Natural killer cell treated with Interleukin-12 subunit alpha and Interleukin-12 subunit beta and Interleukin-15 and Interleukin-18, amount 100 ng/mL, for 72 hours (primary cell): ENCODE measurements around the gene DDX43. TPM values are rescaled to one million over a fixed set of nuclear protein-coding genes. Genes with fewer than 3 reads are reported as not detected.
"Not testable (repeated sequence)": the region's sequence is repeated elsewhere in the genome, so short reads cannot be mapped to it uniquely, and the experiment has no call there.

Experiments used
- ATAC-seq, 2 donors: fragments of 150-1000 bp; cut with Tn5 transposase in 1 of 2; sonication (Bioruptor Pico), chemical (Tn5 transposase) in 1 of 2; 2 replicates each; pipeline ENCODE4 v1.10.0; 2021
- DNase-seq: peaks from one replicate; pipeline ENCODE4 v3.0.0; 2022; ENCODE audit warnings: low spot score
- H3K27ac Mint-ChIP-seq, 2 donors: 1 replicate in 1 of 2; 2 replicates in 1 of 2; pipeline ENCODE4 v1.8.0; 2022; ENCODE audit warnings: mixed read lengths in 2 of 2, mild to moderate bottlenecking in 1 of 2, moderate library complexity in 1 of 2
- H3K27me3 Mint-ChIP-seq, 2 donors: 1 replicate in 1 of 2; 2 replicates in 1 of 2; pipeline ENCODE4 v1.8.0; 2022; ENCODE audit warnings: mixed read lengths in 2 of 2
- H3K36me3 Mint-ChIP-seq: one replicate; pipeline ENCODE4 v1.8.0; 2022; ENCODE audit warnings: mixed read lengths
- H3K4me1 Mint-ChIP-seq, 2 donors: 1 replicate in 1 of 2; 2 replicates in 1 of 2; pipeline ENCODE4 v1.8.0; 2022; ENCODE audit warnings: low read depth in 2 of 2, mixed read lengths in 2 of 2, mild to moderate bottlenecking in 1 of 2
- H3K4me3 Mint-ChIP-seq: one replicate; pipeline ENCODE4 v1.8.0; 2022; ENCODE audit warnings: mixed read lengths
- H3K9me3 Mint-ChIP-seq: 2 replicates; pipeline ENCODE4 v1.8.0; 2022; ENCODE audit warnings: mixed read lengths
- total RNA-seq, 2 donors: library from RNA; stranded (reverse); gene quantifications; one replicate each; pipeline ENCODE4 v1.2.3, GENCODE V29; 2022

The DDX43 gene
- total RNA-seq, 2 donors from 2014 or later, result 1.0 TPM; not detected in 1

GRCh38 chr6:73371984-73372383 is 22.6 kb upstream of the DDX43 start:
- DNase-seq (no peak), ATAC-seq (no peak)
- Mint-ChIP-seq H3K9me3 (no peaks in the 10 kb centered on the region), H3K4me1 (no peaks in the 10 kb centered on the region), H3K27me3 (no peaks in the 10 kb centered on the region), H3K4me3 (no peak overlapping the region), H3K36me3 (no peaks in the 10 kb centered on the region), H3K27ac (no peak overlapping the region)

- no peak for ATAC-seq
- H3K4me1 Mint-ChIP-seq, result no peaks in the 10 kb centered on the region
- H3K27me3 Mint-ChIP-seq, result no peaks in the 10 kb centered on the region
- no peak overlapping the region for H3K27ac Mint-ChIP-seq
- no peak for DNase-seq
- no peaks in the 10 kb centered on the region for H3K36me3 Mint-ChIP-seq
- H3K4me3 Mint-ChIP-seq, result no peak overlapping the region
- H3K9me3 Mint-ChIP-seq, result no peaks in the 10 kb centered on the region
Observed at GRCh38 chr6:73372516-73372915, 22.1 kb upstream of the DDX43 start.

- no peak for DNase-seq
- Mint-ChIP-seq H3K36me3 (no peaks in the 10 kb centered on the region), H3K4me3 (no peak overlapping the region), H3K27me3 (no peaks in the 10 kb centered on the region), H3K9me3 (no peaks in the 10 kb centered on the region), H3K27ac (no peak overlapping the region), H3K4me1 (no peaks in the 10 kb centered on the region)
- no peak for ATAC-seq
Observed at GRCh38 chr6:73375216-73375615, 19.4 kb upstream of the DDX43 start.

- ATAC-seq, result no peak
- H3K4me1 Mint-ChIP-seq, result no peaks in the 10 kb centered on the region
Observed at GRCh38 chr6:73377225-73377624, 17.4 kb upstream of the DDX43 start.

GRCh38 chr6:73381531-73381930 is 13.1 kb upstream of the DDX43 start:
- H3K36me3 Mint-ChIP-seq, H3K4me3 Mint-ChIP-seq, ATAC-seq, DNase-seq, H3K27me3 Mint-ChIP-seq, H3K27ac Mint-ChIP-seq, H3K4me1 Mint-ChIP-seq, H3K9me3 Mint-ChIP-seq: not testable (repeated sequence)

More at GRCh38 chr6:73377225-73377624, 17.4 kb upstream of the DDX43 start:
- DNase-seq, result no peak
- Mint-ChIP-seq H3K27ac (no peak overlapping the region), H3K9me3 (no peaks in the 10 kb centered on the region), H3K36me3 (no peaks in the 10 kb centered on the region), H3K4me3 (no peak overlapping the region), H3K27me3 (no peaks in the 10 kb centered on the region)

- Mint-ChIP-seq H3K36me3 (no peaks in the 10 kb centered on the region), H3K4me1 (no peaks in the 10 kb centered on the region), H3K4me3 (no peak overlapping the region), H3K27ac (no peak overlapping the region), H3K27me3 (no peaks in the 10 kb centered on the region), H3K9me3 (no peaks in the 10 kb centered on the region)
- no peak for DNase-seq
- ATAC-seq, result no peak
Observed at GRCh38 chr6:73382462-73383113, 12.0 kb upstream of the DDX43 start.

GRCh38 chr6:73388433-73388799 is 6.2 kb upstream of the DDX43 start:
- Mint-ChIP-seq H3K4me3 (peak overlapping the region; percentile 77), H3K27ac (peak overlapping the region; percentile 70 to 83), H3K4me1 (peaks cover 2 to 5% of the 10 kb centered on the region in 2 donors), H3K27me3 (no peaks in the 10 kb centered on the region), H3K36me3 (no peaks in the 10 kb centered on the region), H3K9me3 (no peaks in the 10 kb centered on the region)
- no peak for ATAC-seq
- no peak for DNase-seq

DNA sequence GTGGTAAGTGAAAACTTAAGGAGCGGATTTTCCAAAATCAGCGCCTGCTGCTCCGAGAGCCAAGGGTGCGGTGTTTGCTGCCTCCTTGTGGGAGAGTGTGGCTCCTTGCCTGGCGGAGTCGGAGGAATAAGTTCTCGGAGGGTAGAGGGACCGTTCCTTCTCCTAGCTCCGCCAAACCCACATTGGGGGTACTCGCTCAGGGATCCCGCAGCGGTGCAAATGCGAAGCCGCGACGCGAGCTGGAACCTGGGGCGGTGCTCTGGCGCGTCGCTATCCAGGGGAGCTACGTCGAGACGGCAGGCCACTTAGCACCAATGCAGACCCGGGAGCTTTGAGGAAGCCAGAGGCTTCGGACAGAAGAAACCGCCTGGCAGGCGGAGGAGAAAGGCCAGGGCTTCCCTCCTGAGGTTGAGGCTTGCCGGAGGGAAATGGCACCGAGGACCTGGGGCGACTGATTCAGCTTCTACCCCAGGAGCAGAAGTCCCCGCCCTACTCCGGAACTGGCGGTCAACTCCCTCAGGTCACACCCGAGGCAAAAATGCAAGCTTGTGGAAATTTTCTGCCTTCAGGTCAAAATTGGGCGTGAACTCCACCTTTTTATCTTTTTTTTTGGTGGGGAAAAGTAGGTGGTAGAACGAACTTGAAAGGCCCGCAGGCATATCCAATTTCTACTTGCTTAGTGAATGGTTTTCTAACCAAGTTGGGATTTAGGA is 5.7 kb upstream of the DDX43 start:
- peak; percentile 94 to 98 for ATAC-seq
- no peaks in the 10 kb centered on the region for H3K27me3 Mint-ChIP-seq
- peak overlapping the region; percentile 77 for H3K4me3 Mint-ChIP-seq
- H3K9me3 Mint-ChIP-seq, result no peaks in the 10 kb centered on the region
- H3K27ac Mint-ChIP-seq, result peak overlapping the region; percentile 70 to 83
- peak; percentile 77 for DNase-seq
- no peaks in the 10 kb centered on the region for H3K36me3 Mint-ChIP-seq
- H3K4me1 Mint-ChIP-seq, result peaks cover 5 to 6% of the 10 kb centered on the region in 2 donors

DNA sequence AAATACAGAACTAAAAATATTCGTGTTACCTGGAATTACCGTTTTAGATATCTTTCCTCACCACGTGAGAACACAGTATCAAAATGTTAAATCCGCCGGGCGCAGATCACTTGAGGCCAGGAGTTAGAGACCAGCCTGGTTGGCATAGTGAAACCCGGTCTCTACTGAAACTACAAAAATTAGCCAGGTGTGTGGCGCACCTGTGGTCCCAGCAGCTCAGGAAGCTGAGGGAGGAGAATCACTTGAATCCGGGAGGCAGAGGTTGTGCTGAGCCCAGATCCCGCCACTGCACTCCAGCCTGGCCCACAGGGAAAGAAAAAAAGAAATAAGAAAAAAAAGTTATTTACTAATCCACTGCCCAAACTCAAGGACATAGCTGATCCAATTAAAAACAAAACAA is 4.8 kb upstream of the DDX43 start:
- no peaks in the 10 kb centered on the region for H3K36me3 Mint-ChIP-seq
- peaks cover 5 to 8% of the 10 kb centered on the region in 2 donors for H3K4me1 Mint-ChIP-seq
- DNase-seq (no peak), ATAC-seq (no peak)
- no peak overlapping the region for H3K27ac Mint-ChIP-seq
- H3K9me3 Mint-ChIP-seq, result no peaks in the 10 kb centered on the region
- H3K4me3 Mint-ChIP-seq, result no peak overlapping the region
- no peaks in the 10 kb centered on the region for H3K27me3 Mint-ChIP-seq

DNA sequence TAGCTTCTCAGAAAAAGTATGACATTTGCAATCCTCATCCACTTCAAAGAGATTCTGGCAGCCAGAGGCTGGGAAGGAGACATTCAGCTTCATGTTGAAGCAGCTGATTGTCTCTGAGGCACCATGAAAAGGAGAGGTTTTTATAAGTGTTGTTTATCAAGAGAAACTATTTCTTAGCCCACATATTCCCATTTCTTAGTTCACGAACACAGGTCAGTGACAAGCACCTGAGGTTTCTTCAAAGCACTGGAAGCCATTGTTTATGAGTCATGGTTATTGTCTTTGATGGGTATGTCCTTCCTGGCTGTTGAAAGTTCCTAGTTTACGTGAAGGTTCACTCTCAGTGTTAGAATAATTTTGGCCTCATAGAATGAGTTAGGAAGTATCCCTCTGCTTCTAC is 3.0 kb upstream of the DDX43 start:
- Mint-ChIP-seq H3K9me3 (no peaks in the 10 kb centered on the region), H3K27ac (peak overlapping the region in 1 of 2 donors; percentile 4), H3K27me3 (no peaks in the 10 kb centered on the region), H3K4me1 (peaks cover 5 to 9% of the 10 kb centered on the region in 2 donors), H3K36me3 (no peaks in the 10 kb centered on the region), H3K4me3 (no peak overlapping the region)
- ATAC-seq (no peak), DNase-seq (no peak)

- H3K36me3 Mint-ChIP-seq, H3K4me1 Mint-ChIP-seq, H3K9me3 Mint-ChIP-seq, H3K27me3 Mint-ChIP-seq, ATAC-seq, H3K4me3 Mint-ChIP-seq, H3K27ac Mint-ChIP-seq, DNase-seq: not testable (repeated sequence)
Observed at GRCh38 chr6:73392188-73392587, 2.4 kb upstream of the DDX43 start.

DNA sequence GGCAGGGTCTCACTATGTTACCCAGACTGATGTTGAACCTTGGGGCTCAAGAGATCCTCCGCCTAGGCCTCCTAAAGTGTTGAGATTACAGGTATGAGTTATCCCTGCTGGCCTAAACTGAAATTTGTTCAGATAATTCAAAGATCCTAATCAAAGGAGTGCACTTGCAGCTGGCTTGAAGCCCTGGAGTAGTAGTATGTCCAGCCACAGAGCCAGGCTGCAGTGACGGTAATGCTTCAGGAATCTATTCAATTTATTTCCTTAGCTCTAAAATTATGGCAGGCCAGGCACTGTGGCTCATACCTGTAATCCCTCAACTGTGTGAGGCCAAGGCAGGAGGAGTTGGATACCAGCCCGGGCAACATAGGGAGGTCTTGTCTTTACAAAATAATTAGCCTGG is 1.4 kb upstream of the DDX43 start:
- H3K9me3 Mint-ChIP-seq, result no peaks in the 10 kb centered on the region
- no peaks in the 10 kb centered on the region for H3K27me3 Mint-ChIP-seq
- no peak overlapping the region for H3K27ac Mint-ChIP-seq
- H3K4me1 Mint-ChIP-seq, result peaks cover 5 to 9% of the 10 kb centered on the region in 2 donors
- no peaks in the 10 kb centered on the region for H3K36me3 Mint-ChIP-seq
- H3K4me3 Mint-ChIP-seq, result no peak overlapping the region
- DNase-seq (no peak), ATAC-seq (no peak)

- Mint-ChIP-seq H3K9me3 (no peaks in the 10 kb centered on the region), H3K36me3 (no peaks in the 10 kb centered on the region), H3K27me3 (no peaks in the 10 kb centered on the region), H3K4me1 (peaks cover 0 to 7% of the 10 kb centered on the region in 2 donors), H3K4me3 (no peak overlapping the region), H3K27ac (no peak overlapping the region)
- DNase-seq (no peak), ATAC-seq (no peak)
Observed at GRCh38 chr6:73395875-73396274, 1.2 kb downstream of the DDX43 start.

DNA sequence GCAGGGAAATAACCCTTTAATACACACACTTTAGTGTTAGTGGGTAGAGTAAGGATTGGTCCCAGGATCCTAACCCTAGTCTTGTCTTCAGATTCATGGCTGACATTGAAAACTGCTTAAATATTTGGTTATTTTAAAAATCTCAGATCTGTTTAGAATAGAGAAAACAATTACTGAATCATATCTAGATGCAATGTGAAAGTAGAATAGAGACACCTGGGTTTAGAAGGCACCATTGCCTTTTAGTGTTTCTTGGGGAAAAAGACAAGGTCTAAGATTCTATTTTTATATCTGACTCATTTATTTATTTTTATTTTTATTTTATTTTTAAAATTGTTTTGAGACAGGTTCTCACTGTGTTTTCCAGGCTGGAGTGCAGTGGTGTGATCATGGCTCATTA is 6.0 kb downstream of the DDX43 start:
- Mint-ChIP-seq H3K27me3 (no peaks in the 10 kb centered on the region), H3K4me3 (no peak overlapping the region), H3K9me3 (no peaks in the 10 kb centered on the region), H3K36me3 (no peaks in the 10 kb centered on the region), H3K27ac (no peak overlapping the region), H3K4me1 (no peaks in the 10 kb centered on the region)
- ATAC-seq, result no peak
- no peak for DNase-seq
